ENCODE data around the gene ANAPC13. TPM values are rescaled to one million over a fixed set of nuclear protein-coding genes. Genes with fewer than 3 reads are reported as not detected.

The ANAPC13 gene
- total and polyA plus RNA-seq, 12 donors = 25.7 to 119 (median 81.2) TPM

DNA sequence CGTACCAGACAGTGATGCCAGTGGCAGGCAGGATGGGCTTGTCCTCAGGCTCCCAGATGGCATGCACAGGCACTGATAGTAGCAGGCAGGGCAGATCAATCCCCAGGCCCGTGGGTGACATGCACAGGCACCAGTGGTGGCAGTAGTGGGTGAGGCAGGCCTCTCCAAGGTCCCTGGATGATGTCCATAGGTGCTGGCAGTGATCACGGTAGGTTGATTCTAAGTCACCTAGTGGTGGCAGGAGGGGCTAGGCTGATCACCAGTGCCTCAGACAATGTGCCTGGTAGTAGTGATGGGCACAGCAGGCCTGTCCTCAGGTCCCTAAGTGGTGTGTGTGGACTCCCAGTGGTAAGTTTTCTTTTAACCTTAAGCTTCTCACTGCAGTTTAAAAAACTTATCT, 19.7 kb upstream of the ANAPC13 start:
- no peaks in the 10 kb centered on the region for H3K4me1 ChIP-seq
- TF ChIP-seq, protein P1, sequence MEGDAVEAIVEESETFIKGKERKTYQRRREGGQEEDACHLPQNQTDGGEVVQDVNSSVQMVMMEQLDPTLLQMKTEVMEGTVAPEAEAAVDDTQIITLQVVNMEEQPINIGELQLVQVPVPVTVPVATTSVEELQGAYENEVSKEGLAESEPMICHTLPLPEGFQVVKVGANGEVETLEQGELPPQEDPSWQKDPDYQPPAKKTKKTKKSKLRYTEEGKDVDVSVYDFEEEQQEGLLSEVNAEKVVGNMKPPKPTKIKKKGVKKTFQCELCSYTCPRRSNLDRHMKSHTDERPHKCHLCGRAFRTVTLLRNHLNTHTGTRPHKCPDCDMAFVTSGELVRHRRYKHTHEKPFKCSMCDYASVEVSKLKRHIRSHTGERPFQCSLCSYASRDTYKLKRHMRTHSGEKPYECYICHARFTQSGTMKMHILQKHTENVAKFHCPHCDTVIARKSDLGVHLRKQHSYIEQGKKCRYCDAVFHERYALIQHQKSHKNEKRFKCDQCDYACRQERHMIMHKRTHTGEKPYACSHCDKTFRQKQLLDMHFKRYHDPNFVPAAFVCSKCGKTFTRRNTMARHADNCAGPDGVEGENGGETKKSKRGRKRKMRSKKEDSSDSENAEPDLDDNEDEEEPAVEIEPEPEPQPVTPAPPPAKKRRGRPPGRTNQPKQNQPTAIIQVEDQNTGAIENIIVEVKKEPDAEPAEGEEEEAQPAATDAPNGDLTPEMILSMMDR (IDR thresholded peaks at IDR 0.05) = no peak
- no peaks in the 10 kb centered on the region for H3K27me3 ChIP-seq
- H3K36me3 ChIP-seq = peaks cover 0 to 50% (median 0%) of the 10 kb centered on the region in 9 donors
- intact Hi-C loops (cut with DNase I) = no loop called here
- H3K27ac ChIP-seq = no peak overlapping the region
- no peak overlapping the region for H3K4me3 ChIP-seq
- H3K9me3 ChIP-seq = peaks cover 0 to 39% (median 8%) of the 10 kb centered on the region in 11 donors
- ATAC-seq = peak in 1 of 8 donors; percentile 25
- WGBS, 2 donors = 64 to 85% methylated on average over 3 of the region's 3 CpGs
- no peak for DNase-seq

- intact Hi-C loops (cut with DNase I) = loop anchor here in 1 of 10 donors (5.0 kb wide), 1 partner anchor 1767 kb away; no protein-coding TSS in a partner anchor
- 64 to 89% methylated on average over 3 of the region's 3 CpGs for WGBS, 2 donors
- ATAC-seq = no peak
- no peaks in the 10 kb centered on the region for H3K4me1 ChIP-seq
- TF ChIP-seq, protein P1 (IDR thresholded peaks at IDR 0.05) = no peak
- H3K9me3 ChIP-seq = peaks cover 0 to 39% (median 8%) of the 10 kb centered on the region in 11 donors
- H3K4me3 ChIP-seq = no peak overlapping the region
- DNase-seq = no peak
- H3K27me3 ChIP-seq = no peaks in the 10 kb centered on the region
- H3K36me3 ChIP-seq = peaks cover 0 to 36% (median 0%) of the 10 kb centered on the region in 9 donors
- H3K27ac ChIP-seq = no peak overlapping the region
Observed at GRCh38 chr3:134504132-134504531, 18.3 kb upstream of the ANAPC13 start.

- H3K27ac ChIP-seq = no peak overlapping the region
- peaks cover 0 to 39% (median 8%) of the 10 kb centered on the region in 11 donors for H3K9me3 ChIP-seq
- H3K27me3 ChIP-seq = no peaks in the 10 kb centered on the region
- intact Hi-C loops (cut with DNase I) = loop anchor here in 1 of 10 donors (5.0 kb wide), 1 partner anchor 1766 kb away; no protein-coding TSS in a partner anchor
- H3K36me3 ChIP-seq = peaks cover 0 to 27% (median 0%) of the 10 kb centered on the region in 9 donors
- no peak for DNase-seq
- ATAC-seq = no peak
- WGBS, 2 donors = 100% methylated on average over 1 of the region's 1 CpG
- H3K4me3 ChIP-seq = no peak overlapping the region
- H3K4me1 ChIP-seq = no peaks in the 10 kb centered on the region
- TF ChIP-seq, protein P1 (IDR thresholded peaks at IDR 0.05) = no peak
Observed at GRCh38 chr3:134503266-134503665, 17.5 kb upstream of the ANAPC13 start.

DNA sequence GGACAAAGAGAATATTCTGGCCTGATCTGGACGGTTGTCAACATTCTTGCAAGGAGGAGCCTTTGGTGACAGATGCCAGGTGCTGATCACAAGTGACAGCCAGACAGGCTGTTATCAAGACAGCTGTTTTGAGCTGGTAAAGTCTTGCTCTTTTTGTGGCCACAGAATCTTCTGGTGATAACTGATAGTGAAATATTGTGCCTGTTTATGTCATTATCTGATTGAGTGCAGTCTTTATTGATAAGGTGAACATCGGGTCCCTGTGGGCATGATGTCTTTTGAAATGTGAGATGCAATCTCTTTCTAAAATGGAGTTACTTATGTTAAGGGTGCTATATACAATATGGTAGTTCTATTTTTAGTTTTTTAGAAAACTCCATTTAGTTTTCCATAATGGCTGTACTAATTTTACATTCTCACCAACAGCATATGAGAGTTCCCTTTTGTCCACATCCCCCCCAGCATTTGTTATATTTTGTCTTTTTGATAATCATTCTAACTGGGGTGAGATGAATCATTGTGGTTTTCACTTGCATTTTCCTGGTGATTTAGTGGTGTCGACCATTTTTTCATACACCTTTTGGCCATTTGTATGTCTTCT, 10.8 kb upstream of the ANAPC13 start:
- intact Hi-C loops (cut with DNase I) = no loop called here
- WGBS, 2 donors = 47 to 51% methylated on average over 3 of the region's 3 CpGs

More for the DNA sequence above, 10.8 kb upstream of the ANAPC13 start:
- TF ChIP-seq, protein P1 (IDR thresholded peaks at IDR 0.05) = no peak
- no peak overlapping the region for H3K27ac ChIP-seq
- H3K4me3 ChIP-seq = no peak overlapping the region
- H3K27me3 ChIP-seq = no peaks in the 10 kb centered on the region
- DNase-seq (no peak), ATAC-seq (no peak)
- H3K9me3 ChIP-seq = peaks cover 0 to 15% (median 0%) of the 10 kb centered on the region in 11 donors
- peaks cover 0 to 29% (median 0%) of the 10 kb centered on the region in 9 donors for H3K36me3 ChIP-seq
- H3K4me1 ChIP-seq = peaks cover 0 to 22% (median 11%) of the 10 kb centered on the region in 9 donors

Measured in heart right ventricle (tissue), 16 donors.